HG02981 (cell line): ENCODE data around the gene CPA5.

Experiments
- ATAC-seq: cut with Tn5 transposase; IDR thresholded peaks from one replicate; pipeline ENCODE4 v1.9.1; 2021; ENCODE audit warnings: mild to moderate bottlenecking, moderate library complexity; ENCODE audit not compliant: unreplicated experiment

CPA5 gene

DNA sequence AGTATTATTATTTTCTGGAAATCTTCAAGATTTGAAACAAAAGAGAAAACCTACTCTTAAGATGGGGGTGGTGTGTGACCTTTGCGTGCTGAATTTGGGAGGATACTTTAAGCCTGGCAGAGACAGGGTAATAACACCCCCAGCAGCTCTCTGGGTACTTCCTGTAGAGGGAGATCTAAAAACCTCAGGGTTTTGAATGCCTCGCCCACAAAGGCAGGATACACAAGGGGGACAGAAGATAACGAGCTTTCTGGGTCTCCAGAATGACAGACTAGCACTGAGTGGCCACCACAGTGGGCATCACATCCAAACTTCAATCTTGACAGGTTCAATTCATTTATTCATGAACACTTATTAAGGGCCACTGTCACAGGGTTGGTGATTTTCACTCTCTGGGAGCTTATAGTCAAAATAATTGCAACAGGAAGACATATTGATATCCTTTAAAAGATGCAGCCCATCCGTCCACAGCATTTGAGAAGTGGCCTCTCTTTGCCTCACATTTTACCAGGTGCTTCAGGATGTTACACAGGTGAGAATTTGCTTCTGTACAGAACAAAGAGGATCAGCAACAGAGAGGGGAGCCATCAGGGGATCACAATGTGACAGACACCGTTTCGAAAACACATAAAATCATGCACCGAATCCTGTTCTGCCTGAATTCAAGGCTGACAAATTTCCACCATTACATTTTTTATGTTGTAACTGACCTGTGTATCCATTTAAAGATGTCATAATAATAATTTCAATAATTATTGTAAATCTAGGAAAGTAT lies 50.0 kb downstream of the CPA5 start:
- no peak for ATAC-seq

DNA sequence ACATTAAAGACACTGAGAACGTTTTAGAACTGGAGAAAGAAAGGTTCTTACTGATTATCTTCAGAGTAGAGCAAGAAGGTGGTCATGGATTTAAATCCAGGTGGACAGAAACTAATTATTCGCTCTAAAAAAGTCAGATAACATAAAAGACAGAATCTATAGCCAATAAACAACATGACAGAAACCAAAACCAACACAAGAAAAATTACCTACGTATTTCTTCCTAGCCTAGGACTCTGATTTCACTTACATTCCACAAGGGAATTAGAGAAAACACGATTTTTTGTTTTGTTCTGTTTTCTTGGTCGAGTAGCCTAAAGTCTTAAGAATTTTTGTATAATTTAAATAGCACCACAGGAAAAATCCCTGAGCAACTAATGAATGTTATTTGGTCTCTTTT lies 50.8 kb downstream of the CPA5 start:
- no peak for ATAC-seq

DNA sequence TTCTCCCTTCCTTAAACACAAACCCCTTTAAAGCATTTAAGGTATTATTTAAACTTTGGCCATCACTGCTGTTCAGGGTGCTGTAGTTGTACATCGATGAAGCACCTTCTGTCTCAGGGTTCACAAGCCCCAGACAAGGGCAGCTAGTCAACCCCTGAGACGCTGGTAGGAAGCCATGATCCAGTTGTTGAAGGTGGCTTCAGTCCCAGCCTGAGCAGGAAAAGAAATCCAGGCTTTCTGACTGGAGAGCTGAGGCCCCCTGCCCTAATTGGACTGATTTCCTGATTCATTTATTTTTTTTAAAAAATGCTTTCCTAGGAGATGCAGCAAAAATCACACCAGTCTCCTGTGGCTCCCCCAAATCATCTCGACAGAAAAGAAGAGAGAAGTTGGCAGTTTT lies 51.5 kb downstream of the CPA5 start:
- no peak for ATAC-seq

DNA sequence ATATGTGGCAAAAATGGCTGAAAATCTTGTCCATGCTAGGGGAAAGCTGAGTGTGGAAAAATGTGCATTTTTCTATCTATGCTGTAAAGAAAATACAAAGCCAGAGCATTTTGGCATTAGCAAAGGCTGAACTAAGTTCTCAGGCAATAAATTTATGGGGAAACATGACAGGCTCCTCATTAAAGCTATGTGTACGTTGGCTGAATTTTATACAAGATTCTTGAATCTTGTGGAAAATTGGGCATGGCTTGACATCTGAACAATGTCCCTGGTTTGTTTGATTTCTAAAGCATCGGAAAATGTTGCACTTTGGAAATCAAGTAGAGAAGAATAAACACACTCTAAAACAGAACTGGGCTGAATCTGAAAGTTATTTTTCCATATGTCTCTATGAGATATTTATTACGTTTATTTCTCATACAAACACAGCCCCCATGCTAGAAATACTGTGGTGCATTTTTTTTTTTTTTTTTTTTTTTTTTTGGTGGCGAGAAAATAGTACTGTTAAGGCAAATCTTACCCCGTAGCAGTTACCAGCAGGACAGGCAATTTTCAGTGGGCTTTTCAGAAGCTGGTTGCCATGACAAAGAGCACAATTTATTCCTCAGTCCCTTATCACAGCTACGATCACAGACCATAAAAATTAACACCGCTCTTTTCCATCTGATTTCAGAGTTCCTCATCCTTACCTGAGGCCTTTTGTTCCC lies 52.6 kb downstream of the CPA5 start:
- ATAC-seq, result no peak

DNA sequence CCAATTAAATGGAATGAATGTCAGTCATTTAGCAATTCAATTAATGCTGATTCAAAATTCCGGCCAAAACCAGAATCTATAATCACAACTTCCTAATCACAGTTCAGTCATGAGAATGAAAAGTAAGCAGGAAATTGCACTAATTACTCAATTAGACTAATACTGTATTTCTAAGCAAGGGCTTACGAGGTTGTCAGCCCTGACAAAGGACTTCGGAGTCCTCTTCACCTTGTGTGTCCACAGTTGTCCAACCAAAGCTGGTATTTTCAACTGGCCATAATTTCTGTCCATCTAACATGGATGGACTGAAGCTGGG lies 53.1 kb downstream of the CPA5 start:
- ATAC-seq, result no peak

DNA sequence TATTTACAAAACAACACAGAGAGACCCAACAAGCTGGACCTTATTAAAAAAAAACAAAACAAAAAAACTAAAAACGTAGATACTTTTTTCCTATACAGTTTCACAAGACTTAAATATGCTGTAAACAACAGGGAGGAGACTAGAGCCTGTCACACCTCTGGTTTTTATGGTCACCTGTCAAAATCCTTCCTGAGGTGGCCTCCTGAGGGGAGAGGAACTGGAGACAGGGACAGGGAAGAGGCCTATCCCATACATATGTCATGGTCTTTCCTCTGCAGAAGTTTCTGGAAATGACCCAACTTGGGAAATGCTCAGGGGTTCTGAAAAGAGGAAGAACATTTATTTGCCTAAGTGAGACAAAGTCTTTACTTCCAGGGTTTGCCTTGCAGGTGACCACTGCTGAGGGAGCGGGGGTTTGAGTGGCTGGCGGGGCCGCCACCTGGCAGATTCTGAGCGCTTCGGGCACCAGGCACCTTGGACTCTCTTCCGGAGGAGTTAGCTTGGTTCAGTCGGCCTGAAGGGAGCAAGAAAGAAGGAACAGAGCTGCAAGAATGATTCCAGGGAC lies 54.0 kb downstream of the CPA5 start:
- no peak for ATAC-seq

DNA sequence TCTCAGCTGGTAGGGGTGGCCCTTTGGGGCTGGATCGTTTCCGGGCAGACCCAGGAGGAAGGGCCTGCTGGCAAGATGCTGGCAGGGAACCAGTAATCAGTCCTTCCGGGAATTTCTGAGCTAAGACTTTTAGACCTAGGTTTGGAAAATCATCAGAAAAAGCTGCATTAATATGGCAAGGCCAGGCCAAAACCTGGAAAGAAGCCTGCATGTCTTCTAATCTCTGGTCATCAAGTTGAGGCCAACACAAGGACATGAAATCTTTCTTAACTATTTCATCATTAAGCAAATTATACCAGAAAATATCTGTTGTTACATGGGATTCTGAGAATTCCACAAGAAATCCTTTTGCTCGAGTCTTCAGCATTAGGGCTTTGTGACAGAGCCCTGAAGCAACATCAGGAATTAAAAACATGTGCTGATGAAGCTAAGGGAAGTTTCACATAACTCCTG lies 55.5 kb downstream of the CPA5 start:
- ATAC-seq, result no peak

DNA sequence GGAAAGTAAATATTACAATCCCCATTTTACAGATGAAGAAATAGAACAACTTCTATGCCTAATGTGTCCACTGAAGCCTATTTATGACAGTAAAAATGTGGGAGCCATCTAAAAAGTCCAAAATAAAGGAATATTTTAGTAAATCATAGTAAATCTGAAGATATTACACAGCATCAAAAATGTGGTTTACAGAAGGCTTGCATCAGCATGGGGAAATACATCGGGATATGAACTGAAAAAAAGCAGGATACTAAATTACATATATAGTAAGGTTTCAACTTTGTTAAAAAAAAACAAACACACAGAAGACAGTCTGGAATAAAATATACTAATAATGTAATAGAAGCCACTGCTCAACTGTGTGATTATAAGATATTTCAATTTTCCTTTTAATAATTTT lies 56.5 kb downstream of the CPA5 start:
- no peak for ATAC-seq

DNA sequence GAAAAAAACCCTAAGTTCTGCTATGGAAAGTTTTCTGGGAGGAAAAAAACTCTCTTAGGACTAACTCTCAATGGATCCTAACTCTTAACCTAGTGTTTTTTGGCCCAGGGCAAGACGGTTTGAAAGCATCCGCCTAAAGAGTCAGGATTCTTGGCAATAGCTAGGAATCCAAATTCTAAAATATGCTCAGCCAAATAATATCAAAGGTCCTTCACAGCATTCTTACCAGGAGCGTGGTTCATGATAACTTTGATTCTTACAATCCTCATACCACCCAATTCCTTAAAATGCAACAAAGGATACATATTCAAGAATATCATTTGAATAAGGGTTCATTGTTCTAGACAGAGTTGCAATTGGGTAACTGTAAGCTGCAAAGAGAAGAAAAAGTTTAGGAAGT lies 57.0 kb downstream of the CPA5 start:
- no peak for ATAC-seq

DNA sequence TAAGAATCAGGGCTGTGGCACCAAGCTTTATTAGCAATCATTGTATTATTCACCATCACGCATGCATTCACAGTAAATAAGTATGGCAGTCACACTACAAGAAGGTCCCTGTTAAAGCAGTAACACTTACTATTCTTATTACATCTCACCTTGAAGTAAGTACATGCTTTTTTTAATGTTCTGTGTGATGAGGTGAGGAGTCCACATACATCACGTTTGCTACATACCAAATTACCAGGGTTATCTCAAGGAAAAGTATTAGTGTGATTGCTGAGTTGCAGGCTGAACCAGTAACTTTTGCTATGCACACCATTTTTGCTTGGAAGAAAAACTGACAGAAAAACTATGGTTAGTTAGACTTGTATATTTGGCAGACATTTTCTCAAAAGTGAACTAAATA lies 60.4 kb downstream of the CPA5 start:
- ATAC-seq, result no peak

DNA sequence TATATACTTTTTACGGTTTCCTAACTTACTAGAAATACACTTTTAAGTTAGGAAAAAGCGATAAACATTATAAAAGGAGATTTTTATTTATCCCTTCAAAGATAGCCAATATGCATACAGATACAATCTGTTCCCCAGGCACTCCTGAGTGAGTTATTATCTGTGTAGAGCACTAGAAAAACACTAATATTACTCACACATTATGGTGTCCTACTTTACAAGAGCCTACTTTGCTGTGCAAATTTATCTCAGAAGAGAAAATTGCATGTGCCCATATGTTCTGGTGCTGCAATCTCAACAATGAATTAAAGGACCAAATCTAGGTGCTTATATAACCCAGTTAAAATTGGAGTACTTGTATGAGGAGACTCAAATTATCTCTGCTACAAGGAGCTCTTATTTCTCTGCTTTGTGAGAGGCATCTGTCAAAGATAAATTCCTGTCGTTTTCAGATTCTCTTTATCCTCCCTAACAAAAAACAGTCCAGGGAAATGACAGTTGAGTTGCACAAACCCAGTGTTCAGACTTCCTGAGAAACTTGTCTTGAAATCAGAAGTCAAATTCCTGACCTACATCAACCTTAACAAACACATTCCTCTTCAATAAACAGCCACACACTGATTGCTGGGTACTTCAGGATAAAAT lies 64.6 kb downstream of the CPA5 start:
- no peak for ATAC-seq

DNA sequence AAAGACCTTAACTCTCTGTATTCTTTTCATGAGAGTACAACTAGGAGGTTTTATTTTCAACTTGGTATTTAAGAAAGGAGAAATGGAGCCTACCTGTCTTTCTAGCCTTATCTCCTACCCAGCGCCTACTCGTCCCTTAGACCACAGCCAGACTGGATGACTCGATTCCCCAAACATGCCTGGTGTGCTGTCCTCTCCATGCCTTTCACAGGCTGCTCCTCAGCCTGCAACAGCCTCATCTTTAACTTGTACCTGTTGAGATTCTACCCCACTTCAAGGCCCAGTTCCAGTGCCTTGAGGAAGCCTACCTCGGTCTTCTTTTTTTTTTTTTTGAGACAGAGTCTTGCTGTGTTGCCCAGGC lies 65.1 kb downstream of the CPA5 start:
- ATAC-seq, result no peak

DNA sequence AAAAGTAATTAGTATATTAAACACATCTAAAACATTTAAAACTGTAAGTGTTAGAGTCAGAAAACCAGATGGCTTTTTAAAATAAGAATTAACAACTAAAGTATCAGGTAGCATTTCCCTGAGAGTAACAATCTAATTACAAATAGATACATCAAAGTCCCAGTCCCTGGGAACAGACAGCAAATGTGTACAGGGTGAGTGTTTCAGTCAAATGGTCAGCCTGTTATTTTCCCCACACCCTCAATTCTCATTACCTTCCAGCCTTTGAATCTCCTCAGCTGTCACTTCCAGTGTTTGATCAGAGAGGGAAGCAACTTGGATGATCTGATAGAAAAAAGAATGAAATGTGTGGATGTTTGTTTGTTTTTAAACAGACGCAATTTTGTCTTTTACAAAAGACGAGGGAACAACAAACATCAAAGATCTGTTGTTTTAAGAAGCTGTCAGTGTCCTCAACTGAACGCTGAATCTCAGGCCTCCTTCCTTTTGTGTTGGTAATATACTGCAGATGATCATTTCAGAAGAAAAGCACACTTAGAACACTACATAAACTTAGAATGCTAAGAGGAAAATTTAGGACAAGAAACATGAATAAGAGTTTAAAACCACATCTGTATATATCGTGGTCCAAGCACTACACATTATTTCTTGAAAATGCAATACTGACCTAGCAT lies 66.4 kb downstream of the CPA5 start:
- ATAC-seq, result no peak

DNA sequence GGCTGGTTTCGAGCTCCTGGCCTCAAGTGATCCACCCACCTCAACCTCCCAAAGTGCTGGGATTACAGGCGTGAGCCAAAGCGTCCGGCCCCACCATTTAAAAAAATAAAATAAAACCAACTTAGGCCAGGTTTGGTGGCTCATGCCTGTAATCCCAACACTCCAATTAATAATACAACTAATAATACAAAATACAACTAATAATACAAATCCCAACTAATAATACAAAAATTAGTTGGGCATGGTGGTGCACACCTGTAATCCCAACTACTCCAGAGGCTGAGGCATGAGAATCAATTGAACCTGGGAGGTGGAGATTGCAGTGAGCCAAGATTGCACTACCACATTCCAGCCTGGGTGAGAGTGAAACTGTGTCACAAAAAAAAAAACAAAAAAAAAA lies 68.6 kb downstream of the CPA5 start:
- ATAC-seq, result no peak

DNA sequence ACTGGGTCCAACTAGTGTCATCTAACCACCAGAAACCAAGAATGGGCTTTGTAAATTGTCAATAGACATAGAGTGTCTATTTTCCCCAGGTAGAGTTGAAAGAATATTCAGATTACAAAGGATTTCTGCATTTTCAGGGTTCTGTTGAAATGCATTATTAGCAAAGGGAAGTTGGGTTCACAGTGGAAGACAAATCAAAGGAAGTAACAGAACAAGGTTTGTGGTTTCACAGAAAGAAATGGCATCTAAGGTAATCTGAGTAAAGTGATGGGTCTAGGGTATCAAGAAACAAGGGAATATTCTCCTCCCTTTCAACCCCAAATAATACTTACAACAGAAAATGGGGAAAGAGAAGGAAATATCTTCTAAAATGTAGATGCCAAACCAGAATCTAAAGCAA lies 70.4 kb downstream of the CPA5 start:
- no peak for ATAC-seq

DNA sequence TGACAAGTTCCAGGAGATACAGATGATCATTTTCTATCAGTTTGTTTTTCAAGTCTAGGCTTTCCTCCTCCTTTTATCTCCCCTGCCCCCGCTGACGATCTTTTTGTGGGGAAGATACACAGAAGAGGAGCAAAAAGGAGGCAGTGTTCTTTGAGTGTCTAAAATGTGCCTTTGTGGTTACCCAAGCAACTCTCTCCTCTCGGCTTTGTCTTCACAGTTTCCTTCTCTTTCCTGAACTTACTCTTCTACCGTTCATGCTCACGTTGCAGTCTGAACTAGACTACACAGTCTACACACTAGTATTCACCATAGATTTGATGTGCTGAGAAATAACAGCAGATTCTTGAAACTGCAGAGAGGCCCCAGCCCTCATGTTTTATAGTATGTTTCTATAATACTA lies 72.6 kb downstream of the CPA5 start:
- ATAC-seq, result no peak

DNA sequence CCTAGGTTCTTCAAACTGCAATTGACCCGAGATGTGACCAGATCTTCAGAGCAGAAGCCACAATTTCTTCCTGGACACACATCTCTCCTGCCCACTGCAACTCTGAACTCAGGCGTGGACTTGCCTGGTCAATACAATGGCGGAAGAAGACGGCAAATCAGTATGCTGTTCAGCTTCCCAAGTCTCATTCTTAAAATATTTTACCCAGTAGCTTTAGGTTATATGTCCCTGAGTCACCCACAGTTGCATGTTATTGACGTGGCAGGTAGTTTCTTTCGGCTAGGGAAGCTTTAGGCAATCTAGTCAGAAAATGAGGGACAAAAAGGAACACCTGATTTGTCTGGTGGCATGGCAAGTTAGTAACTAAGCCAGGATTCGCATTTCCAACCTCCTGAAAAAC lies 73.7 kb downstream of the CPA5 start:
- ATAC-seq, result no peak
